ENCODE results near the gene PRAC1. TPM values are rescaled to one million over a fixed set of nuclear protein-coding genes. Genes with fewer than 3 reads are reported as not detected.
A peak's percentile ranks its signal among the peaks of the same experiment; 100 is the strongest.

The PRAC1 gene
- total RNA-seq, 1 donor from 2014 or later: 9.6 TPM

GRCh38 chr17:48725004-48725287, 2.6 kb upstream of the PRAC1 start:
- H3K4me3 ChIP-seq: peak overlapping the region; percentile 10 to 17
- DNase-seq (ENCODE audit: extremely low spot score in 2 of 2): no peak
- no peaks in the 10 kb centered on the region for H3K9me3 ChIP-seq
- no peaks in the 10 kb centered on the region for H3K36me3 ChIP-seq
- peaks cover 58% of the 10 kb centered on the region for H3K4me1 ChIP-seq
- TF ChIP-seq POLR2A (IDR thresholded peaks at IDR 0.05) (no peak), POLR2AphosphoS5 (IDR thresholded peaks at IDR 0.05; ENCODE audit: insufficient read depth in 1 of 2, low read depth in 1 of 2) (no peak)
- TF ChIP-seq, protein P1, sequence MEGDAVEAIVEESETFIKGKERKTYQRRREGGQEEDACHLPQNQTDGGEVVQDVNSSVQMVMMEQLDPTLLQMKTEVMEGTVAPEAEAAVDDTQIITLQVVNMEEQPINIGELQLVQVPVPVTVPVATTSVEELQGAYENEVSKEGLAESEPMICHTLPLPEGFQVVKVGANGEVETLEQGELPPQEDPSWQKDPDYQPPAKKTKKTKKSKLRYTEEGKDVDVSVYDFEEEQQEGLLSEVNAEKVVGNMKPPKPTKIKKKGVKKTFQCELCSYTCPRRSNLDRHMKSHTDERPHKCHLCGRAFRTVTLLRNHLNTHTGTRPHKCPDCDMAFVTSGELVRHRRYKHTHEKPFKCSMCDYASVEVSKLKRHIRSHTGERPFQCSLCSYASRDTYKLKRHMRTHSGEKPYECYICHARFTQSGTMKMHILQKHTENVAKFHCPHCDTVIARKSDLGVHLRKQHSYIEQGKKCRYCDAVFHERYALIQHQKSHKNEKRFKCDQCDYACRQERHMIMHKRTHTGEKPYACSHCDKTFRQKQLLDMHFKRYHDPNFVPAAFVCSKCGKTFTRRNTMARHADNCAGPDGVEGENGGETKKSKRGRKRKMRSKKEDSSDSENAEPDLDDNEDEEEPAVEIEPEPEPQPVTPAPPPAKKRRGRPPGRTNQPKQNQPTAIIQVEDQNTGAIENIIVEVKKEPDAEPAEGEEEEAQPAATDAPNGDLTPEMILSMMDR (IDR thresholded peaks at IDR 0.05): no peak
- peaks cover 17% of the 10 kb centered on the region for H3K27me3 ChIP-seq
- peak overlapping the region; percentile 56 for H3K27ac ChIP-seq
- intact Hi-C loops (cut with DNase I): loop anchor here (5.0 kb wide), 1 partner anchor 152 kb away; no protein-coding TSS in a partner anchor

DNA sequence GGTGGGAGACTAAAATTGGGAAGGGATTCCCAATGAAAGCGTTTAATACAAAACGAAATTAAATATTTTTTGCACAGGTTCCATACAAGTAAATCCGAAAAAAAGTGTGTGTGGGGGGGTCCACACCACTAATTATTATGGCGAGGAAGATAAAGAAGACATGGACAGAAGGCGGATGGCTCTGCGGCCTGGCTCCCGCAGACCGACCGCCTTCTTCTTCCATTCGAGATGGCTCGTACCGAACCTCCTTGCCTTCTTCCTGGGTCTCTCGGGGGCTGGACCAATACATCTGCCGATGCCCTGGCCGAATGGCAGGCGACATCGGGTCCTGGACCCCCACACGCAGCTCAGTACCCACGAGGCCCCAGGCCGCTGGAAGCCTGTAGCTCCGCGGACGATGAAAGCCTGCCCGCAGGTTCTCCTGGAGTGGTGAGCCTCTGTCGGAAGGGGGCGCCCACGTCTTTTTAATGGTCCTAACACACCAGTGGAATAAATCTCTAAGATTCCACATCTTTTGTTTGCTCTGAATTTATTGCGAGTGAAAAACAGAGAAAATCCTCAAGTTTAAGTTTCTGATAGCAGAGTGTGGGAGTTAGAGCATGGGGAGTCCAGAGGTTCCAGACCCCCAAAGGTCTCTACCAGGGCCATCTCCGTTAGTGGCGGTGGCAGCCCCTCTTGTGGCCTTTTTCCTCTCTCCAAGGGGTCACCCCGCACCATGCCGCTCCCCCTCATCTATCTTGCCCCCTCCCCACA, 2.1 kb upstream of the PRAC1 start:
- DNase-seq (ENCODE audit: extremely low spot score in 2 of 2): no peak

DNA sequence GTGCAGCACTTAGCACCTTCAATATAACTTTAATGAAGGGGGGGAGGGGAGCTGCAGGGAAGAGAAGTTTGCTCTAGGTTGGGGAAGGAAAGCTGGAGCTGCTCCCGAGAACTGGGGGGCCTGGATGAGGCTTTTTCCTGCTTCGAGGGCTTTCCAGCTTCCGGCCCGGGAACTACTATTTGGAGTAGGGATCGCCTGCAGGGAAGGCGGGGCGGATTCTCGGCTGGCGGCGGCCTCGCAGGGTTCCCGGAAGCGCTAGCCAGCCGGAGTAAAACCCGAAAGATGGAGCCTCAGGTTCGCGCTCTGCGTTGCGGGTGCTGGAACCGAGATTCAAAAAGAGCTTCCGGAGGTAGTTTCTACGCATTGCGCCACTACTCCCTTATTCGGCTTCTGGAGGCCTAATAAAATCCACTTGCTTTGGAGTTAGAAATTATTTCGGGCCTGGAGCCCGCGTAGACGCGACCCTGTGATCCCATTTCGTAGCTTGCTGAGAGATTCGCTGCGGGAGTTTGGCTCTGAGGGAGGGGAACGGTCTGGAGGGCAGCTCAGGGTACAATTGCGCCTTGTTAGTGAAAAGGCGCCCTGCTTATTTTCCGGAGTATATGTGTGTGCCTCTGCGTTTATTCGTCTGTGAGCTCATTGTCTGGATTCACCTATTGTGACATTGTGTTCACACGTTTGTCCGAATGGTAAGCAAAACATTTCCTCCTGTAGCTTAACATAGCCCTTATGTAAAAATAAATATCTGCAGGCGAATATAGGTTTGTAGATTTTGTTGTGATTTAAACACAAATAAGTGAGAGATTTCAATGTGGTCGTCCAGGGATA, 1.3 kb upstream of the PRAC1 start:
- H3K27me3 ChIP-seq: peaks cover 24% of the 10 kb centered on the region
- no peaks in the 10 kb centered on the region for H3K9me3 ChIP-seq
- intact Hi-C loops (cut with DNase I): loop anchor here (2.0 kb wide), 1 partner anchor 25 kb away; no protein-coding TSS in a partner anchor
- H3K4me1 ChIP-seq: peaks cover 57% of the 10 kb centered on the region
- no peak for TF ChIP-seq POLR2A (IDR thresholded peaks at IDR 0.05)
- TF ChIP-seq, protein P1 (IDR thresholded peaks at IDR 0.05): no peak
- TF ChIP-seq POLR2AphosphoS5 (IDR thresholded peaks at IDR 0.05; ENCODE audit: insufficient read depth in 1 of 2, low read depth in 1 of 2): no peak
- no peak for DNase-seq (ENCODE audit: extremely low spot score in 2 of 2)
- H3K4me3 ChIP-seq: peak overlapping the region; percentile 12 to 21
- H3K36me3 ChIP-seq: no peaks in the 10 kb centered on the region
- peak overlapping the region; percentile 10 for H3K27ac ChIP-seq

More for the DNA sequence above, 2.1 kb upstream of the PRAC1 start:
- Histone ChIP-seq H3K4me3 (peak overlapping the region; percentile 10 to 17), H3K9me3 (no peaks in the 10 kb centered on the region), H3K27me3 (peaks cover 19% of the 10 kb centered on the region), H3K27ac (no peak overlapping the region), H3K36me3 (no peaks in the 10 kb centered on the region), H3K4me1 (peaks cover 61% of the 10 kb centered on the region)
- TF ChIP-seq, protein P1 (IDR thresholded peaks at IDR 0.05): peak; percentile 64 to 78 (median 68)
- TF ChIP-seq POLR2A (IDR thresholded peaks at IDR 0.05): no peak
- intact Hi-C loops (cut with DNase I): loop anchor here (5.0 kb wide), 1 partner anchor 153 kb away; no protein-coding TSS in a partner anchor

DNA sequence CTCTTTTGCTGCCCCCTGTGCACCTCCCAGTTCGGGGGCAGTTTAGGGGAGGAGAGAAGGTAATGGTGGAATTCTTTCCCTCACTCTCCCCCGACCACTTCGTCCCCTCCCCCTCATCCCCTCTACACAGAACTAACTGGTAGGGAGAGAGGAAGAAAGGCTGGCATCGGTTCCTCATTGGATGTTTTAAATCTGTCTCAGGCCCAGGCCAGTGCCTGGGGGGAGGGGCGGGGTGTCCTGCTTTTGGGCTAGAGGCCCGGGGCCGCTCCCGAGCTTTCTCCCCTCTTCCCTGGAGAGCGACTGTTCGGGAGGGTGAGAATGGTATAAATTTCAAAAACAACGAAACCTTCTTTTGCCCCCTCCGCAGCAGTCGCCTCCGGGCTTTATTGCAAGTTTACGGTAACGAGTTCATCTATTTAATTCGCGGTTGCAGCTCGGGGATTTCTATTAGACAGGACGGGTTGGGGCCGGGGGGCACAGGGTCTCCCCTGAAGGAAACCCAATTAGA, 651 bp upstream of the PRAC1 start, which contains the start of gene PRAC2:
Gene PRAC2 (plus strand): TSS at position 271 of the 508 bp plus-strand sequence. CDS start 1,226 bp downstream, outside the sequence.
- TF ChIP-seq POLR2AphosphoS5 (IDR thresholded peaks at IDR 0.05; ENCODE audit: insufficient read depth in 1 of 2, low read depth in 1 of 2): no peak
- no peaks in the 10 kb centered on the region for H3K9me3 ChIP-seq
- H3K36me3 ChIP-seq: no peaks in the 10 kb centered on the region
- peaks cover 50% of the 10 kb centered on the region for H3K4me1 ChIP-seq
- H3K4me3 ChIP-seq: peak within 1 kb of the TSS; percentile 12 to 21
- intact Hi-C loops (cut with DNase I): loop anchor here (1.0 to 2.0 kb wide), 2 partner anchors 26 to 76 kb away; no protein-coding TSS in a partner anchor
- H3K27me3 ChIP-seq: peaks cover 18% of the 10 kb centered on the region
- no peak for DNase-seq (ENCODE audit: extremely low spot score in 2 of 2)
- H3K27ac ChIP-seq: peak within 1 kb of the TSS; percentile 10

- Histone ChIP-seq H3K27me3 (peaks cover 17% of the 10 kb centered on the region), H3K4me1 (peaks cover 48% of the 10 kb centered on the region), H3K9me3 (no peaks in the 10 kb centered on the region), H3K36me3 (no peaks in the 10 kb centered on the region), H3K27ac (no peak overlapping the region), H3K4me3 (no peak overlapping the region)
- no peak for DNase-seq (ENCODE audit: extremely low spot score in 2 of 2)
- intact Hi-C loops (cut with DNase I): no loop called here
- TF ChIP-seq POLR2AphosphoS5 (IDR thresholded peaks at IDR 0.05; ENCODE audit: insufficient read depth in 1 of 2, low read depth in 1 of 2): no peak
- TF ChIP-seq POLR2A (IDR thresholded peaks at IDR 0.05): no peak
- TF ChIP-seq, protein P1 (IDR thresholded peaks at IDR 0.05): no peak
Observed at GRCh38 chr17:48721009-48721402, 1.3 kb downstream of the PRAC1 start.

All from vagina (tissue), 2 donors.